GM12872 (cell line): ENCODE results near the gene TPRX1.

ENCODE experiments used
- TF ChIP-seq, protein P1 (sequence below): IDR thresholded peaks from 3 replicates; pipeline ENCODE4 v1.5.1; 2011; ENCODE audit warnings: low read depth, mild to moderate bottlenecking, low read length, moderate library complexity; ENCODE audit not compliant: insufficient read depth

Gene TPRX1

DNA sequence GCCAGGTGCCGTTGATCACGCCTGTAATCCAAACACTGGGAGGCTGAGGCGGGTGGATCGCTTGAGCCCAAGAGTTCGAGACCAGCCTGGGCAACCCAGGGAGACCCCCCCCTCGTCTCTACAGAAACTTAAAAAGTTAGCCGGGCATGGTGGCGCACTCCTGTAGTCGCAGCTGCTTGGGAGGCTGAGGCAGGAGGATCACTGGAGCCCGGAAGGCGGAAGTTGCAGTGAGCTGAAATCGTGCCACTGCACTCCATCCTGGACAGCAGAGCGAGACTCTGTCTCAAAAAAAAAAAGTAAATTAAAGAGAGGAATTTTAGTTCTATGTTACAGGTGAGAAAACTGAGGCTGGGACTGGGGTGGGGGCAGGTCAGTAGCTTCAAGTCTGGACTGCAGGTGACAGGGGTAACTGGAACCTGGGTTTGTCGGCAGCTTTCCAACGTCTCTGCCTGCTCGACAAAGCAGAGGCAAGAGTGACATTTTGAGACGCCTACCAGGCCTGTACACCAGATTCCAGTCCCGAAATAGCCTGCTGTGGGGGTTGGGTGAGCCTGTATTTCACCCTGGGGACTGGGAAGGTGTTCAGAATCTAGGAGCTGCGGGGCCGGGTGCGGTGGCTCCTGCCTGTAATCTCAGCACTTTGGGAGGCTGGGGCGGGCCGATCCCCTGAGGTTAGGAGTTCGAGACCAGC lies 24.7 kb downstream of the TPRX1 start:
- TF ChIP-seq, protein P1, sequence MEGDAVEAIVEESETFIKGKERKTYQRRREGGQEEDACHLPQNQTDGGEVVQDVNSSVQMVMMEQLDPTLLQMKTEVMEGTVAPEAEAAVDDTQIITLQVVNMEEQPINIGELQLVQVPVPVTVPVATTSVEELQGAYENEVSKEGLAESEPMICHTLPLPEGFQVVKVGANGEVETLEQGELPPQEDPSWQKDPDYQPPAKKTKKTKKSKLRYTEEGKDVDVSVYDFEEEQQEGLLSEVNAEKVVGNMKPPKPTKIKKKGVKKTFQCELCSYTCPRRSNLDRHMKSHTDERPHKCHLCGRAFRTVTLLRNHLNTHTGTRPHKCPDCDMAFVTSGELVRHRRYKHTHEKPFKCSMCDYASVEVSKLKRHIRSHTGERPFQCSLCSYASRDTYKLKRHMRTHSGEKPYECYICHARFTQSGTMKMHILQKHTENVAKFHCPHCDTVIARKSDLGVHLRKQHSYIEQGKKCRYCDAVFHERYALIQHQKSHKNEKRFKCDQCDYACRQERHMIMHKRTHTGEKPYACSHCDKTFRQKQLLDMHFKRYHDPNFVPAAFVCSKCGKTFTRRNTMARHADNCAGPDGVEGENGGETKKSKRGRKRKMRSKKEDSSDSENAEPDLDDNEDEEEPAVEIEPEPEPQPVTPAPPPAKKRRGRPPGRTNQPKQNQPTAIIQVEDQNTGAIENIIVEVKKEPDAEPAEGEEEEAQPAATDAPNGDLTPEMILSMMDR = no peak

DNA sequence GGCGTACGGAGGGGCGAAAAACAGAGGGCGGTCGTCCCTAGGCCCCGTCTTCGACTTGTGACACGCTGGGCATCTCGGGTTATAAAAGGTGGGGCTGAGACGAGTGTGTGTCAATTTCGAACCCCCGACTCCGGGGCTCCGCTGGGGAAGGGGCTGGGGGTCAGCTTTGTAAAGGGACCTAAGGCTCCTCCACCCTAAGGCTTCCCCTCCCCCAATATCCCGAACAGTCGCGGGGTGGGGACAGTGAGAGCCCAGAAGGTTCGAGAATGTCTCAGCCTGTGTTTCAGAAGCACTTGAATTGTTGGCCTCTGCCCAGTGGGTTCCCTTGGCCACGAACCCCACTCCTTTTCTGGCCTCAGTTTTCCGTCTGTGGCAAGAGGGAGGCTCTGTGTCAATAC lies 25.4 kb downstream of the TPRX1 start:
- TF ChIP-seq, protein P1 = no peak

DNA sequence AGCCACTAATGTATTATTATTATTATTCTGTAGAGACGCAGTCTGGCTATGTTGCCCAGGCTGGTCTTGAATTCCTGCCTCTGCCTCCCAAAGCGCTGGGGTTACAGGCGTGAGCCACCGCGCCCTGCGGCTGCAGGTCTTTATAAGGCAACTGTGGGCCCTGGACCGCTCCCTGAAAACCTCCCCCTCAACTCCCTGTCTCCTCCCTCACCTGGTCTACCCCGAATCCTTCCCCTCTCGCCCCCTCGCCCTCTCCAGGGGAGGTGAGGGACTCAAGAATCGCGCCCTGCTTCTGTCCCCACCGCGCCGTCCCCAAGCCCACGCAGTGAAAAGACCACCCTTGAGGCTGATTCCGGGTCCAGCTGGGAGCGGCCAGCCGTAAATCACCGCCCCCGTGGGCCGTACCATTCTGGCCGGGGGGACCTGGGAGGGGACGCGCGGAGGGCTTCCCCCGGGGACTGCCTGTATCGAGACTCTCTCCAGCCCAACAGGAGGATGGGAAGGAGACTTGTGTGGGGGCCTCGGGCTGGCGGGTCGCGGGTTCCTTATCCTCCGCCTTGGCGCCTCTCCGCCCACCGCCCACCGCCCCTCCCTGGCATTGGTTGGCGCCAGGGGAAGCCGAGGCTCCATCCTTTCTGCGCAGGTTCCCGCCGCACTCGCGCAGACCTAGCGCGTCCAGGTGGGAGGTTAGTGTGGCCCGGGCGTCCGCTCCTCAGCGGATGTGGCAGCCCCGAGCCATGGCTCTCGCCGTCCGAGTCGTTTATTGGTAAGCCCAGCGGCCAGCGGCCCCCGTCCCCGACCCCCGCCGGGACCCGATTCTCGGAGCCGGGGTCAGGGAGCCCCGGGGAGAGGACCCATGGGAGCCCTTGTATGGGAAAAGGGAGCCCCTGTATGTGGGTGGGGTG lies 26.1 kb downstream of the TPRX1 start, which contains the start of gene SELENOW:
TSS of gene SELENOW (plus strand) at position 655 of the 905 bp plus-strand sequence. CDS start at position 738, 83 bp downstream.
- TF ChIP-seq, protein P1 = no peak

DNA sequence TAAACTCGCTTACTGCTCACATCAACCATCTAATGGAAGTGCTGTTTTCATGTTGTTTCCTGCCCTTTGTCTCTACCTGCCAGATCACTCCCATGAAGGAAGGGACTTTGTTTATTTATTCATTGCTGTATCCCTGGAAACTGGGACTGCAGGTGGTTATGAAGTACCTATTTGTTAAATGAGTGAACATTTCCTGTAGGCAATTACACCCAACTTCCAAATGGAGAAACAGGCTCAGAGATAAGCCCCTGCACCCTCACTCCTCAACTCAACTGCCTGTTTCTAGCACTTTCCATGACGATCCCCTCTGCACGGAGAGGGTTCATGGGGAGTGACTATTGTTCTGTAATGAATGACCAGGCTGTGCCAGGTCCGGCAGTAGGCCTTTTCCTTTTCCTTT lies 27.8 kb downstream of the TPRX1 start:
- TF ChIP-seq, protein P1 = no peak

DNA sequence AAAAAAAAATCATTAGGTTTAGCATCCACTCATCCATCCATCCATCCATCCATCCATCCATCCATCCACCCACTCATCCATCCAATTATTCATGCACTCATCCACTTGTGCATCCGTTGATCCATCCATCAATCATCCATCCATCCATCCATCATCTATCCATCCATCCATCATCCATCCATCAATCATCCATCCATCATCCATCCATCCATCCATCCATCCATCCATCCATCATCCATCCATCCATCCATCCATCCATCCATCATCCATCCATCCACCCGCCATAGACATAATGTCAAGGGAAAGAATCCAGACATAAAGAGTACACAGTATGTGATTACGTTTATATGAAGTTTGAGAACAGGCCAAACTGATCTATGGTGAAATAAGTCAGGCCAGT lies 34.8 kb downstream of the TPRX1 start:
- TF ChIP-seq, protein P1 = no peak

DNA sequence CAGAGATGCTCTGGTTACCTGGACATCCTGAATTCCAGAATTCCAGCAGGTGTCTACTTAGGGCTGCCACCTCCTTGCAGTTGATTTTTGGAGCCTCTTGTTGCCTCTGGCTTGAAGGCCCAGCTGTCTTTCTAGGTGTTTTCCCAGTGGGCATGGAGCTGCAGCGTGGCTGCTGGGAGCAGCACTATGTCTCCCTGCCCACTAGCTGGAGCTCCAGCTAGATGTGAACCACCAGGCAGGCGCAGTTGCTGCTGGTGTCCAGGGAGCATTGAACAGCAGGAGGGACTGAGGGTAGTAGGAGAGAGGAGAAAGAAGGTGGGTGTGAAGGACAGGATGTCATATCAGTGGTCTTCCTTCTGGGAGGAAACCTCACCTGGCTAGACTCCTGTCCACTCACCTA lies 35.7 kb downstream of the TPRX1 start:
- TF ChIP-seq, protein P1 = no peak

DNA sequence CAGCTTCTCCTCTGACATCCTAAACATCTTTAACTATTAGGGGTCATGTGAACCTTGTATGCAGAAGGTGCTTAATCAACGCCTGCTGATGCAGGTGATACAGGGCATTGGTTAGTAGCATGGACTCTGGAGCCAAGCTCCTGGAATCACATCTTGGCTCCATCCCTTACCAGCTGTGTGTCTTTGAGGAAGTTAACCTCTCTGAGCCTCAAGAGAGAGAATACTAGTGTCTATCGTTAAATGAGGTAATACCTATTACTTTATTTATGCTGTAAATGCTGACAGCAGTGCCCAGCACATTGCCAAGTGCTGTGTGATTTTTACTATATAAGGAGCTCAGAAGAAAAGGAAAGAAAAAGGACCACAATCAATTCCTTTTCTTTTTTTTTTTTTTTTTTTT lies 37.0 kb downstream of the TPRX1 start:
- TF ChIP-seq, protein P1 = no peak
